NT2/D1 (cell line): ENCODE data around the gene GRM7.

Experiments used
- SUZ12 ChIP-seq: IDR thresholded peaks from 2 replicates; pipeline ENCODE4 v1.6.1; 2011; ENCODE audit not compliant: insufficient read length, insufficient read depth; ENCODE audit errors: extremely low read depth
- YY1 ChIP-seq: IDR thresholded peaks from 2 replicates; pipeline ENCODE4 v1.6.1; 2011; ENCODE audit not compliant: insufficient read length, insufficient read depth
- ZNF274 ChIP-seq: IDR thresholded peaks from 2 replicates; pipeline ENCODE4 v1.6.1; 2011; ENCODE audit warnings: mild to moderate bottlenecking, low read depth, low read length

- no peak for TF ChIP-seq YY1
- TF ChIP-seq SUZ12, result no peak
- TF ChIP-seq ZNF274, result no peak
These were observed 808.7 kb downstream of the GRM7 start for GRCh38 chr3:7669641-7670040.
